ENCODE data around the gene GOLGA8F. TPM values are rescaled to one million over a fixed set of nuclear protein-coding genes. Genes with fewer than 3 reads are reported as not detected.
"Not testable (repeated sequence)": the region's sequence is repeated elsewhere in the genome, so short reads cannot be mapped to it uniquely, and the experiment has no call there.

The GOLGA8F gene
- not detected for total RNA-seq
- long read RNA-seq, result 0 reads

- intact Hi-C loops (cut with DNase I), result not testable (repeated sequence)
Observed at GRCh38 chr15:28378364-28378763, at the start of gene GOLGA8F. GOLGA8F (plus strand) TSS chr15:28378664; CDS start chr15:28378762, 98 bp downstream.

GRCh38 chr15:28357984-28358383 lies 20.5 kb upstream of the GOLGA8F start, which contains the start of gene GOLGA6L24:
GOLGA6L24 (minus strand) TSS chr15:28358084; CDS start chr15:28358023, 61 bp downstream.
- H3K4me1 ChIP-seq; H3K9me3 ChIP-seq; H3K36me3 ChIP-seq; intact Hi-C loops (cut with DNase I); H3K4me3 ChIP-seq; DNase-seq; ATAC-seq; H3K27ac ChIP-seq; H3K27me3 ChIP-seq: not testable (repeated sequence)

More at GRCh38 chr15:28378364-28378763, at the start of gene GOLGA8F:
- not testable (repeated sequence) for DNase-seq, H3K9me3 ChIP-seq, H3K27me3 ChIP-seq, H3K27ac ChIP-seq, H3K4me3 ChIP-seq, H3K36me3 ChIP-seq, H3K4me1 ChIP-seq, ATAC-seq

- ATAC-seq; H3K27me3 ChIP-seq; intact Hi-C loops (cut with DNase I); H3K9me3 ChIP-seq; H3K4me3 ChIP-seq; H3K27ac ChIP-seq; H3K36me3 ChIP-seq; DNase-seq; H3K4me1 ChIP-seq: not testable (repeated sequence)
Observed at GRCh38 chr15:28365502-28365901, 13.0 kb upstream of the GOLGA8F start.

GRCh38 chr15:28380053-28380452 lies 1.6 kb downstream of the GOLGA8F start:
- DNase-seq; H3K9me3 ChIP-seq; H3K4me1 ChIP-seq; H3K27me3 ChIP-seq; H3K27ac ChIP-seq; H3K36me3 ChIP-seq; ATAC-seq; intact Hi-C loops (cut with DNase I); H3K4me3 ChIP-seq: not testable (repeated sequence)

GRCh38 chr15:28396022-28396421 lies 17.6 kb downstream of the GOLGA8F start:
- H3K27ac ChIP-seq; H3K9me3 ChIP-seq; H3K4me3 ChIP-seq; H3K36me3 ChIP-seq; H3K27me3 ChIP-seq; H3K4me1 ChIP-seq; ATAC-seq; DNase-seq; intact Hi-C loops (cut with DNase I): not testable (repeated sequence)

- H3K4me3 ChIP-seq; DNase-seq; H3K27me3 ChIP-seq; H3K9me3 ChIP-seq; intact Hi-C loops (cut with DNase I); H3K27ac ChIP-seq; H3K36me3 ChIP-seq; ATAC-seq; H3K4me1 ChIP-seq: not testable (repeated sequence)
Observed at GRCh38 chr15:28402774-28403435, 24.4 kb downstream of the GOLGA8F start.

GRCh38 chr15:28420470-28420869 lies 42.0 kb downstream of the GOLGA8F start:
- ATAC-seq; H3K27ac ChIP-seq; intact Hi-C loops (cut with DNase I); H3K4me3 ChIP-seq; H3K9me3 ChIP-seq; H3K4me1 ChIP-seq; H3K27me3 ChIP-seq; H3K36me3 ChIP-seq; DNase-seq: not testable (repeated sequence)

GRCh38 chr15:28435594-28435993 lies 57.1 kb downstream of the GOLGA8F start:
- ATAC-seq; H3K4me1 ChIP-seq; DNase-seq; intact Hi-C loops (cut with DNase I); H3K27me3 ChIP-seq; H3K4me3 ChIP-seq; H3K9me3 ChIP-seq; H3K36me3 ChIP-seq; H3K27ac ChIP-seq: not testable (repeated sequence)

Small RNAs within 50 kb of the gene (microRNA-seq; reads per million reads assigned to microRNA genes)
- not detected for gene MIR4509-2 (ENCODE audit: borderline microRNAs expressed)

Other genes starting within 250 kb of the GOLGA8F start
- 56.9 TPM for gene HERC2, start 56.5 kb upstream of the GOLGA8F start, total RNA-seq
- gene GOLGA6L24, start 20.6 kb upstream of the GOLGA8F start, total RNA-seq, result not detected
- gene GOLGA8G, start 154.3 kb downstream of the GOLGA8F start, total RNA-seq, result not detected
- not detected for gene GOLGA6L25, start 174.9 kb downstream of the GOLGA8F start, total RNA-seq